H7 (cell line): Measurements from ENCODE around the gene CHSY1. TPM values are rescaled to one million over a fixed set of nuclear protein-coding genes. Genes with fewer than 3 reads are reported as not detected.

ENCODE experiments used
- total RNA-seq: library from RNA; depleted of rRNA; stranded (reverse); fragments of >200 nt; shearing (Covaris generic); gene quantifications from 2 replicates; pipeline ENCODE4 v1.2.3, GENCODE V29; 2014; rRNA removed

CHSY1 gene
- total RNA-seq, 1 experiment from 2014 or later = 45.8 TPM

Other genes starting within 250 kb of the CHSY1 start
- gene SELENOS, start 25.4 kb upstream of the CHSY1 start, total RNA-seq = 52.2 and 55.5 TPM in 2 replicates
- 32.3 and 35.5 TPM in 2 replicates for gene SNRPA1, start 43.2 kb upstream of the CHSY1 start, total RNA-seq
- gene PCSK6, start 237.7 kb upstream of the CHSY1 start, total RNA-seq = 3.9 and 4.7 TPM in 2 replicates